NCI-H510A treated with DMSO at 0.1 percent for 48 hours (cell line): ENCODE data around the gene RPL9.
"Not testable (repeated sequence)": the region's sequence is repeated elsewhere in the genome, so short reads cannot be mapped to it uniquely, and the experiment has no call there.

Experiments used
- DNase-seq: peaks from one replicate; lab custom pipeline; 2025; lab: John Stamatoyannopoulos, UW

RPL9 gene

GRCh38 chr4:39458505-39459300 is at the start of gene RPL9, which contains the start of gene LIAS:
Gene RPL9 (minus strand): TSS chr4:39458922. CDS start chr4:39458439, 483 bp downstream.
Gene LIAS (plus strand): TSS chr4:39459056. CDS start chr4:39459118, 62 bp downstream.
- peak; percentile 87 for DNase-seq

- no peak for DNase-seq
These were observed 46.9 kb upstream of the RPL9 start for GRCh38 chr4:39505581-39505980.

- no peak for DNase-seq
These were observed 45.8 kb upstream of the RPL9 start for GRCh38 chr4:39504538-39504937.

GRCh38 chr4:39502664-39503035 is 43.9 kb upstream of the RPL9 start:
- DNase-seq = not testable (repeated sequence)

- DNase-seq = no peak
These were observed 43.4 kb upstream of the RPL9 start for GRCh38 chr4:39502019-39502663.

GRCh38 chr4:39498727-39499020 is 40.0 kb upstream of the RPL9 start:
- DNase-seq = no peak

GRCh38 chr4:39497909-39498726 is 39.4 kb upstream of the RPL9 start:
- DNase-seq = no peak

- no peak for DNase-seq
These were observed 36.9 kb upstream of the RPL9 start for GRCh38 chr4:39495446-39496213.

GRCh38 chr4:39494354-39494753 is 35.6 kb upstream of the RPL9 start:
- no peak for DNase-seq

- no peak for DNase-seq
These were observed 31.6 kb upstream of the RPL9 start for GRCh38 chr4:39490322-39490721.

GRCh38 chr4:39486221-39486804 is 27.6 kb upstream of the RPL9 start:
- DNase-seq = no peak

- no peak for DNase-seq
These were observed 26.0 kb upstream of the RPL9 start for GRCh38 chr4:39484582-39485272.

- no peak for DNase-seq
These were observed 22.4 kb upstream of the RPL9 start for GRCh38 chr4:39480902-39481695.

GRCh38 chr4:39480251-39480650 is 21.5 kb upstream of the RPL9 start:
- no peak for DNase-seq

- no peak for DNase-seq
These were observed 17.6 kb upstream of the RPL9 start for GRCh38 chr4:39476187-39476895.

GRCh38 chr4:39472396-39472795 is 13.7 kb upstream of the RPL9 start:
- DNase-seq = no peak

GRCh38 chr4:39470402-39470801 is 11.7 kb upstream of the RPL9 start:
- DNase-seq = no peak

GRCh38 chr4:39469429-39470077 is 10.8 kb upstream of the RPL9 start:
- peak; percentile 65 for DNase-seq

GRCh38 chr4:39467464-39467863 is 8.7 kb upstream of the RPL9 start:
- DNase-seq = no peak
